ENCODE results near the gene NFE2L3. TPM values are rescaled to one million over a fixed set of nuclear protein-coding genes. Genes with fewer than 3 reads are reported as not detected.

Gene NFE2L3, protein sequence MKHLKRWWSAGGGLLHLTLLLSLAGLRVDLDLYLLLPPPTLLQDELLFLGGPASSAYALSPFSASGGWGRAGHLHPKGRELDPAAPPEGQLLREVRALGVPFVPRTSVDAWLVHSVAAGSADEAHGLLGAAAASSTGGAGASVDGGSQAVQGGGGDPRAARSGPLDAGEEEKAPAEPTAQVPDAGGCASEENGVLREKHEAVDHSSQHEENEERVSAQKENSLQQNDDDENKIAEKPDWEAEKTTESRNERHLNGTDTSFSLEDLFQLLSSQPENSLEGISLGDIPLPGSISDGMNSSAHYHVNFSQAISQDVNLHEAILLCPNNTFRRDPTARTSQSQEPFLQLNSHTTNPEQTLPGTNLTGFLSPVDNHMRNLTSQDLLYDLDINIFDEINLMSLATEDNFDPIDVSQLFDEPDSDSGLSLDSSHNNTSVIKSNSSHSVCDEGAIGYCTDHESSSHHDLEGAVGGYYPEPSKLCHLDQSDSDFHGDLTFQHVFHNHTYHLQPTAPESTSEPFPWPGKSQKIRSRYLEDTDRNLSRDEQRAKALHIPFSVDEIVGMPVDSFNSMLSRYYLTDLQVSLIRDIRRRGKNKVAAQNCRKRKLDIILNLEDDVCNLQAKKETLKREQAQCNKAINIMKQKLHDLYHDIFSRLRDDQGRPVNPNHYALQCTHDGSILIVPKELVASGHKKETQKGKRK
- total RNA-seq = 1 to 10 TPM; 2.2 to 5.8 (median 4.9) TPM

DNA sequence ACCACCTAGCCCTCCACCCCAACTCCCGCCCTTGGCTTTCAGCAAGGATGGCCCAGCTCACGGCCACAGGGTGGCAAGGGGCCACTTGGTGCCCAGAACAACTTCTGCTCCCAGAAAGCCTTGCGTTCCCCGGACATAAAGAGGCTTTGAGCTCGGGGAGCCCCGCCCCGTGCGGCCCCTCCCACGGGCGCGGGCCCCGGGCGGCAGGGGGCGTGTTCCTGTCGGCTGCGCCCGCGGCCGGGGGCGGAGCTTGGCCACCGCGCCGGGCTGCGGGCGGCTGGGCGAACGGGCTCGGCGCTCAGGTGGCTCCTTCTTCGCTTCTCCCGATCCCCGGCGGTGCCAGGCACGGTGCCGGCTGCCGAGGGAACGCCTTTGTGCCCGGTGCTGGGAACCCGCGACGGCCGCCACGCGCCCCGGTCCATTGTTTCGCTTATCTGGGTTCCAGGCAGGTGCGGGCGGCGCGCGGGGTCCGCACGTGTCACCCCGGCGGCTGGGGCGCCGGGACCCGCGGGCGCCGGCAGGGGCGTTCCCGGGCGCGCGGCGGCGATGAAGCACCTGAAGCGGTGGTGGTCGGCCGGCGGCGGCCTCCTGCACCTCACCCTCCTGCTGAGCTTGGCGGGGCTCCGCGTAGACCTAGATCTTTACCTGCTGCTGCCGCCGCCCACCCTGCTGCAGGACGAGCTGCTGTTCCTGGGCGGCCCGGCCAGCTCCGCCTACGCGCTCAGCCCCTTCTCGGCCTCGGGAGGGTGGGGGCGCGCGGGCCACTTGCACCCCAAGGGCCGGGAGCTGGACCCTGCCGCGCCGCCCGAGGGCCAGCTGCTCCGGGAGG lies at the start of gene NFE2L3:
NFE2L3 (plus strand) TSS at position 246 of the 829 bp plus-strand sequence; CDS start at position 547, 301 bp downstream.
- Histone ChIP-seq H3K4me3 (peak within 1 kb of the TSS; percentile 47 to 70 (median 59)), H3K27me3 (no peaks in the 10 kb centered on the region), H3K4me1 (no peaks in the 10 kb centered on the region), H3K36me3 (no peaks in the 10 kb centered on the region), H3K9me3 (peaks cover 0 to 6% of the 10 kb centered on the region in 2 donors), H3K27ac (no peak within 1 kb of the TSS)
- peak in 1 of 2 donors; percentile 44 for DNase-seq (ENCODE audit: low spot score in 2 of 2)
- TF ChIP-seq POLR2A (IDR thresholded peaks at IDR 0.05) (no peak), POLR2AphosphoS5 (IDR thresholded peaks at IDR 0.05) (no peak), CTCF (IDR thresholded peaks at IDR 0.05) (no peak)
- intact Hi-C loops (cut with DNase I; ENCODE audit: low total_unique reads) = no loop called here

- intact Hi-C loops (cut with DNase I; ENCODE audit: low total_unique reads) = loop anchor here (5.0 kb wide), 1 partner anchor 1029 kb away; the partner anchor contains the start of gene HOXA4
- H3K27me3 ChIP-seq = no peaks in the 10 kb centered on the region
- no peak overlapping the region for H3K4me3 ChIP-seq
These were observed 48.4 kb upstream of the NFE2L3 start for GRCh38 chr7:26103596-26103995.

DNA sequence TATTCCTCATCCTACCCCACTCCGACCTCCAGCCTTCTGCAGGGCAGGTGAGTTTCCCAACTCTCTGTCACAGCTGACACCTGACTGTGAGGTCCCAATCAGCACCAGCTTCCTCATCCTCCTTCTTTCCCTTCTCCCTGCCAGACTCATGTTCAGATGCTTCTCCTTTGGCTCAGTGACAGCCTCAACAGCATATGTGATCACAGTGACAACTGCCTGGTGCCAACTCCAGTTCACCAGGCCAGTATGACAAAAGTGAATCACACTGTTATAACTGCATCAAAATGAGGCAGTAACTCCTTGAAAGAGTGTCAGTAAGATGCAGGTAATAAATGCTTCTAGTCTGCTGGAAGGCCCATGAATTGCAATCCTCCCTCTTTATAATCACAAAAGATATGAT lies 46.8 kb upstream of the NFE2L3 start:
- Histone ChIP-seq H3K9me3 (no peaks in the 10 kb centered on the region), H3K36me3 (no peaks in the 10 kb centered on the region), H3K27me3 (no peaks in the 10 kb centered on the region), H3K27ac (no peak overlapping the region), H3K4me1 (no peaks in the 10 kb centered on the region), H3K4me3 (no peak overlapping the region)
- intact Hi-C loops (cut with DNase I; ENCODE audit: low total_unique reads) = no loop called here
- TF ChIP-seq CTCF (IDR thresholded peaks at IDR 0.05) = no peak
- no peak for TF ChIP-seq POLR2A (IDR thresholded peaks at IDR 0.05)
- TF ChIP-seq POLR2AphosphoS5 (IDR thresholded peaks at IDR 0.05) = no peak
- DNase-seq (ENCODE audit: low spot score in 2 of 2) = no peak

More at GRCh38 chr7:26103596-26103995, 48.4 kb upstream of the NFE2L3 start:
- no peak for DNase-seq (ENCODE audit: low spot score in 2 of 2)
- Histone ChIP-seq H3K4me1 (no peaks in the 10 kb centered on the region), H3K36me3 (no peaks in the 10 kb centered on the region), H3K9me3 (no peaks in the 10 kb centered on the region), H3K27ac (no peak overlapping the region)
- TF ChIP-seq POLR2AphosphoS5 (IDR thresholded peaks at IDR 0.05) = no peak
- TF ChIP-seq CTCF (IDR thresholded peaks at IDR 0.05) = no peak
- no peak for TF ChIP-seq POLR2A (IDR thresholded peaks at IDR 0.05)

- no peak overlapping the region for H3K4me3 ChIP-seq
- H3K9me3 ChIP-seq = no peaks in the 10 kb centered on the region
- intact Hi-C loops (cut with DNase I; ENCODE audit: low total_unique reads) = no loop called here
- H3K27me3 ChIP-seq = no peaks in the 10 kb centered on the region
- no peak overlapping the region for H3K27ac ChIP-seq
- no peak for DNase-seq (ENCODE audit: low spot score in 2 of 2)
- TF ChIP-seq POLR2A (IDR thresholded peaks at IDR 0.05) (no peak), CTCF (IDR thresholded peaks at IDR 0.05) (no peak), POLR2AphosphoS5 (IDR thresholded peaks at IDR 0.05) (no peak)
- no peaks in the 10 kb centered on the region for H3K4me1 ChIP-seq
- H3K36me3 ChIP-seq = no peaks in the 10 kb centered on the region
These were observed 46.1 kb upstream of the NFE2L3 start for GRCh38 chr7:26105931-26106330.

Measured in breast epithelium (tissue), 4 donors.